HCT116 (cell line): ENCODE measurements around the gene ELMOD1. TPM values are rescaled to one million over a fixed set of nuclear protein-coding genes. Genes with fewer than 3 reads are reported as not detected.

Experiments used
- ATAC-seq: fragments of 200-7000 bp; cut with Tn5 transposase; 2 replicates; pipeline ENCODE4 v1.9.1; 2020; ENCODE audit warnings: mild to moderate bottlenecking, moderate library complexity
- BruUV-seq: library from RNA; stranded (reverse); fragments of 400-500 nt; replicated peaks from 2 replicates; lab custom pipeline; 2021; lab: Mats Ljungman, UMichigan
- CTCF ChIA-PET: fragments of 300-600 bp; sonication (Branson Sonifier 250); formaldehyde crosslinking; loops from one replicate; lab custom pipeline; 2021; ENCODE audit warnings: antibody characterized with exemption; lab: Charles Lee
- POLR2A ChIA-PET: fragments of 300-600, 350-600 bp; sonication (Branson Sonifier 250); formaldehyde crosslinking; loops from one replicate; lab custom pipeline; 2021; ENCODE audit warnings: antibody characterized with exemption; lab: Charles Lee
- RAD21 ChIA-PET, 2 experiments: fragments of 300-600 bp; sonication (Branson Sonifier 250); formaldehyde crosslinking; loops; one replicate each; lab custom pipeline; 2023; ENCODE audit warnings: low total read pairs in 2 of 2; ENCODE audit not compliant: uncharacterized antibody in 2 of 2, unreplicated experiment in 2 of 2, low non-redundant PET in 1 of 2; lab: Charles Lee
- DNase-seq: peaks from one replicate; pipeline ENCODE4 v3.0.0-alpha.2; 2010; ENCODE audit warnings: low read depth, low spot score
- H2AFZ ChIP-seq: fragments of 200-600 bp; shearing (Covaris generic), sonication (generic); 2 replicates; pipeline ENCODE4 v1.6.1; 2017; ENCODE audit warnings: low read depth, mixed run types, mixed read lengths, antibody characterized with exemption, low read length; ENCODE audit not compliant: poor library complexity, severe bottlenecking
- H3K27ac ChIP-seq: 2 replicates; pipeline ENCODE4 v1.5.1; 2012; ENCODE audit warnings: low read depth, low read length
- H3K27me3 ChIP-seq: fragments of 200-600 bp; sonication (generic); 2 replicates; pipeline ENCODE4 v1.6.1; 2016; ENCODE audit warnings: mixed run types, low read length, mixed read lengths; ENCODE audit not compliant: insufficient read depth
- H3K36me3 ChIP-seq, 2 experiments: fragments of 200-500 bp in 1 of 2; fragments of 200-600 bp in 1 of 2; sonication (Bioruptor generic) in 1 of 2; sonication (generic) in 1 of 2; 2 replicates each; pipeline versions ENCODE4 v1.5.1 to v1.6.1; 2014 to 2016; ENCODE audit warnings: low read length in 2 of 2, inconsistent platforms in 1 of 2, mixed read lengths in 1 of 2, mixed run types in 1 of 2; ENCODE audit not compliant: insufficient read depth in 2 of 2, control insufficient read depth in 1 of 2
- H3K4me1 ChIP-seq, 2 experiments: fragments of 200-600 bp in 1 of 2; sonication (generic) in 1 of 2; 2 replicates each; pipeline versions ENCODE4 v1.5.1 to v1.6.1; 2012 to 2017; ENCODE audit warnings: low read length in 2 of 2, inconsistent platforms in 1 of 2, mild to moderate bottlenecking in 1 of 2, mixed read lengths in 1 of 2, mixed run types in 1 of 2, moderate library complexity in 1 of 2; ENCODE audit not compliant: insufficient read depth in 2 of 2, control insufficient read depth in 1 of 2
- H3K4me2 ChIP-seq: fragments of 200-600 bp; sonication (generic); 2 replicates; pipeline ENCODE4 v1.6.1; 2017; ENCODE audit warnings: mixed run types, low read length, mixed read lengths
- H3K4me3 ChIP-seq, 2 experiments: fragments of 200-600 bp in 1 of 2; sonication (generic) in 1 of 2; replicated peaks in 1 of 2; 2 replicates each; pipeline ENCODE4 v1.5.1; 2011 to 2016; ENCODE audit warnings: low read length in 2 of 2, control low read depth in 1 of 2, low read depth in 1 of 2, mild to moderate bottlenecking in 1 of 2, mixed read lengths in 1 of 2, mixed run types in 1 of 2
- H3K79me2 ChIP-seq: fragments of 200-600 bp; sonication (generic); 2 replicates; pipeline ENCODE4 v1.6.1; 2017; ENCODE audit warnings: mild to moderate bottlenecking, mixed run types, low read length, moderate library complexity, mixed read lengths; ENCODE audit not compliant: insufficient read depth
- H3K9ac ChIP-seq: fragments of 200-600 bp; sonication (generic); 2 replicates; pipeline ENCODE4 v1.6.1; 2016; ENCODE audit warnings: low read length, mixed read lengths
- H3K9me2 ChIP-seq: fragments of 200-600 bp; sonication (generic), shearing (Covaris generic); 2 replicates; pipeline ENCODE4 v1.6.1; 2017; ENCODE audit warnings: mixed run types, mild to moderate bottlenecking, moderate library complexity; ENCODE audit not compliant: insufficient read depth
- H3K9me3 ChIP-seq, 2 experiments: fragments of 200-500 bp in 1 of 2; fragments of 200-600 bp in 1 of 2; sonication (Bioruptor generic) in 1 of 2; sonication (generic) in 1 of 2; 2 replicates each; pipeline ENCODE4 v1.6.1; 2014 to 2017; ENCODE audit warnings: low read length in 2 of 2, mixed read lengths in 2 of 2, inconsistent platforms in 1 of 2, low read depth in 1 of 2, mild to moderate bottlenecking in 1 of 2, mixed run types in 1 of 2, moderate library complexity in 1 of 2; ENCODE audit not compliant: control insufficient read depth in 1 of 2, insufficient read depth in 1 of 2
- H4K20me1 ChIP-seq: fragments of 200-600 bp; sonication (generic), shearing (Covaris generic); 2 replicates; pipeline ENCODE4 v1.6.1; 2017; ENCODE audit warnings: mixed run types, mild to moderate bottlenecking, moderate library complexity; ENCODE audit not compliant: insufficient read depth
- CEBPB ChIP-seq: IDR thresholded peaks from 2 replicates; pipeline ENCODE4 v1.6.1; 2012; ENCODE audit warnings: low read depth
- CTCF ChIP-seq, 3 experiments: fragments of 200-600 bp in 1 of 3; sonication (generic) in 1 of 3; IDR thresholded peaks in 2 of 3; conservative IDR thresholded peaks in 1 of 3; 2 replicates each; pipeline ENCODE4 v1.5.1; 2012 to 2017; ENCODE audit warnings: low read depth in 2 of 3, low read length in 2 of 3, antibody characterized with exemption in 1 of 3, borderline replicate concordance in 1 of 3, control low read depth in 1 of 3, mild to moderate bottlenecking in 1 of 3, mixed read lengths in 1 of 3, mixed run types in 1 of 3, moderate library complexity in 1 of 3; ENCODE audit not compliant: insufficient read depth in 1 of 3
- JUND ChIP-seq: IDR thresholded peaks from 2 replicates; pipeline ENCODE4 v1.6.1; 2012
- MAX ChIP-seq: IDR thresholded peaks from 2 replicates; pipeline ENCODE4 v1.6.1; 2012
- RAD21 ChIP-seq: IDR thresholded peaks from 2 replicates; pipeline ENCODE4 v1.6.1; 2012; ENCODE audit warnings: low read depth, mild to moderate bottlenecking
- SIN3A ChIP-seq: IDR thresholded peaks from 2 replicates; pipeline ENCODE4 v1.6.1; 2012; ENCODE audit warnings: low read depth
- SRF ChIP-seq: IDR thresholded peaks from 2 replicates; pipeline ENCODE4 v1.6.1; 2012; ENCODE audit warnings: low read depth
- ZNF274 ChIP-seq: fragments of 200-500 bp; sonication (Bioruptor generic); IDR thresholded peaks from 2 replicates; pipeline ENCODE4 v1.6.1; 2014; ENCODE audit warnings: mild to moderate bottlenecking, low read depth, low read length, inconsistent platforms
- intact Hi-C: fragments of 100-400 bp; cut with micrococcal nuclease; formaldehyde crosslinking; loops from 2 replicates; pipeline ENCODE4 v1.10.0; 2022
- total RNA-seq: library from RNA; stranded (reverse); gene quantifications from one replicate; pipeline ENCODE4 v1.2.1, GENCODE V29; 2021; ENCODE audit not compliant: unreplicated experiment

ELMOD1 gene
- total RNA-seq, 1 experiment from 2014 or later: 2.9 TPM

- intact Hi-C loops: loop anchor here (1.0 kb wide), 4 partner anchors 113 to 209 kb away; no protein-coding TSS in a partner anchor
- ChIA-PET POLR2A (interaction anchor here (1.8 kb wide), 1 partner anchor 127 kb away, joined by 7 read pairs; no protein-coding TSS in a partner anchor), CTCF (interaction anchor here (0.5 to 3.7 kb wide), 16 partner anchors 10 to 435 kb away, joined by 3 to 50 read pairs (median 5); partner anchors contain the start of gene ALKBH8), RAD21 (interaction anchor here (0.6 to 1.9 kb wide), 7 partner anchors 38 to 652 kb away, joined by 3 to 11 read pairs (median 3); no protein-coding TSS in a partner anchor)
- Histone ChIP-seq H3K27me3 (no peaks in the 10 kb centered on the region), H3K4me2 (peak overlapping the region; percentile 24; the same call in 1 of the 2 replicates), H4K20me1 (no peaks in the 10 kb centered on the region), H3K36me3 (no peaks in the 10 kb centered on the region), H3K9ac (no peak overlapping the region), H3K9me3 (no peaks in the 10 kb centered on the region; a peak in 1 of 4 replicates), H2AFZ (peak overlapping the region; percentile 95), H3K27ac (no peak overlapping the region), H3K4me1 (no peaks in the 10 kb centered on the region), H3K4me3 (no peak overlapping the region), H3K79me2 (no peaks in the 10 kb centered on the region), H3K9me2 (peaks cover 1% of the 10 kb centered on the region; the same call in 1 of the 2 replicates)
- no TSS peak for BruUV-seq
- peak; percentile 97 for ATAC-seq
- DNase-seq: peak; percentile 54
- TF ChIP-seq RAD21: peak; percentile 97
- TF ChIP-seq MAX: no peak
- no peak for TF ChIP-seq SRF
- no peak for TF ChIP-seq JUND
- no peak for TF ChIP-seq CEBPB
- TF ChIP-seq SIN3A: no peak
- peak; percentile 54 to 93 (median 74) for TF ChIP-seq CTCF (IDR thresholded peaks at IDR 0.05 in 2 of 3, conservative IDR thresholded peaks at IDR 0.05 in 1 of 3; ENCODE audit: borderline replicate concordance in 1 of 3, insufficient read depth in 1 of 3, low read depth in 2 of 3, low read length in 2 of 3)
- no peak for TF ChIP-seq ZNF274
Measured at GRCh38 chr11:107689317-107690202, 98.6 kb downstream of the ELMOD1 start.
